Adipocyte (in vitro differentiated cells): ENCODE measurements around the gene SUPT5H.

Source experiments
- DNase-seq: peaks from one replicate; pipeline ENCODE4 v3.0.0-alpha.2; 2015; ENCODE audit warnings: low read depth
- H3K27me3 ChIP-seq: replicated peaks from 2 replicates; pipeline ENCODE4 v1.7.0; 2013; ENCODE audit warnings: mild to moderate bottlenecking, low read length, moderate library complexity; ENCODE audit not compliant: control insufficient read depth, insufficient read depth
- H3K36me3 ChIP-seq: 2 replicates; pipeline ENCODE4 v1.7.0; 2013; ENCODE audit warnings: low read length, mild to moderate bottlenecking, moderate library complexity; ENCODE audit not compliant: control insufficient read depth, insufficient read depth, severe bottlenecking
- H3K4me1 ChIP-seq: 2 replicates; pipeline ENCODE4 v1.7.0; 2013; ENCODE audit warnings: mild to moderate bottlenecking, low read length, moderate library complexity; ENCODE audit not compliant: control insufficient read depth, insufficient read depth
- H3K4me3 ChIP-seq: 2 replicates; pipeline ENCODE4 v1.7.0; 2013; ENCODE audit warnings: mild to moderate bottlenecking, low read length, moderate library complexity
- H3K9ac ChIP-seq: 2 replicates; pipeline ENCODE4 v1.7.0; 2013; ENCODE audit warnings: mild to moderate bottlenecking, low read length, moderate library complexity
- H3K9me3 ChIP-seq: 2 replicates; pipeline ENCODE4 v1.7.0; 2013; ENCODE audit warnings: mild to moderate bottlenecking, low read length, moderate library complexity; ENCODE audit not compliant: control insufficient read depth

The SUPT5H gene

DNA sequence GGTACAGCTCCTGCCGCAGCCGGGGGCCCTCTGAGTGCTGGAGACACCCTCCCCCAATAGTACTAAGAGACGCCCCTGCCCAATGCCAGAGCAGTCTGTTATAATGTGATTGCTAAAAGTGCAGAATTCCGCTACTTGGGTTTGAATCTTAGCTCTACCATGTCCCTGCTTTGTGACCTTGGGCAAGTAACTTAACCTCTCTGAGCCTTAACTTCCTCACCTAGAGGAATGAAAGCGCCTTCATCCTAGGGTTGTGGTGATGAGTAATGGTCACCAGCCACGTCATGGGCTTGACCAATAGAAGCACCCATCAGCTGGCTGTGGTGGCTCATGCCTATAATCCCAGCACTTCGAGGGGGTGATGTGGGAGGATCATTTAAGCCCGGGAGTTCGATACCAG is 26.4 kb upstream of the SUPT5H start:
- H3K27me3 ChIP-seq = no peaks in the 10 kb centered on the region
- no peak overlapping the region for H3K4me3 ChIP-seq
- no peak for DNase-seq
- no peaks in the 10 kb centered on the region for H3K9me3 ChIP-seq
- H3K9ac ChIP-seq = no peak overlapping the region
- H3K4me1 ChIP-seq = peaks cover 20% of the 10 kb centered on the region
- peaks cover 31% of the 10 kb centered on the region for H3K36me3 ChIP-seq

DNA sequence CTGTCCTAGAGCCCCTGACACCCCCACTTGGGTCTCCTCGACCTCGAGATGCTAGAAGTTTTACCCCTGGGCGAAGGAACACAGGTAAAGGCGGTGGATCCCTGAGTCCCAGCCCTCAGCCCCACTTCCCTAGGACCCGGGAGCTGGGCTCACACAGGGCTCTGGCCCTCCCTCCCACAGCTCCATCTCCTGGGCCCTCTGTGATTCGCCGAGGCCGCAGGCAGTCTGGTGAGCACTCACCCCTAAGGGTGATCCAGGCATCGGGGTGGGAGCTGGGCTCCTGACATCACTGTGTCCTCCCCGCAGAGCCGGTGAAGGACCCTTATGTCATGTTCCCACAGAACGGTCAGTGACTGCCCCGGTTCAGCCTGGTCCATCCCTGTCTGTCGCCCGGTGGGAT is 24.6 kb upstream of the SUPT5H start:
- H3K36me3 ChIP-seq = peaks cover 39% of the 10 kb centered on the region
- no peaks in the 10 kb centered on the region for H3K27me3 ChIP-seq
- H3K4me1 ChIP-seq = peaks cover 3% of the 10 kb centered on the region
- no peak for DNase-seq
- no peak overlapping the region for H3K4me3 ChIP-seq
- no peak overlapping the region for H3K9ac ChIP-seq
- H3K9me3 ChIP-seq = no peaks in the 10 kb centered on the region

DNA sequence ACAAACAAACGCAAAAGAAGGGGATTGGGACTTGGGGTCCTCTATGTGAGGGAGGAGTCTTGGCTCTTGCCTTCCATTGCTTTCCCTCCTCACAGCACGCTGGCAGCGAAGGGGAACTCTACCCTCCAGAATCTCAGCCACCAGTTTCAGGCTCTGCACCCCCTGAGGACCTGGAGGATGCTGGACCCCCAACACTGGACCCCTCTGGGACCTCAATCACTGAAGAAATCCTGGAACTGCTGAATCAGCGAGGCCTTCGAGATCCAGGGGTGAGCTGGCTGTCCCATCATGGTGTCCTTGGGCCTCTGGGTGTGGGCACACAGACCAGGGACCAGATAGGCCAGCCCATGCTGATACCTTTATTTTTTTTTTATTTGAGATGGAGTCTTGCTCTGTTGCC is 23.4 kb upstream of the SUPT5H start:
- Histone ChIP-seq H3K36me3 (peaks cover 39% of the 10 kb centered on the region), H3K4me3 (no peak overlapping the region)
- DNase-seq = no peak

DNA sequence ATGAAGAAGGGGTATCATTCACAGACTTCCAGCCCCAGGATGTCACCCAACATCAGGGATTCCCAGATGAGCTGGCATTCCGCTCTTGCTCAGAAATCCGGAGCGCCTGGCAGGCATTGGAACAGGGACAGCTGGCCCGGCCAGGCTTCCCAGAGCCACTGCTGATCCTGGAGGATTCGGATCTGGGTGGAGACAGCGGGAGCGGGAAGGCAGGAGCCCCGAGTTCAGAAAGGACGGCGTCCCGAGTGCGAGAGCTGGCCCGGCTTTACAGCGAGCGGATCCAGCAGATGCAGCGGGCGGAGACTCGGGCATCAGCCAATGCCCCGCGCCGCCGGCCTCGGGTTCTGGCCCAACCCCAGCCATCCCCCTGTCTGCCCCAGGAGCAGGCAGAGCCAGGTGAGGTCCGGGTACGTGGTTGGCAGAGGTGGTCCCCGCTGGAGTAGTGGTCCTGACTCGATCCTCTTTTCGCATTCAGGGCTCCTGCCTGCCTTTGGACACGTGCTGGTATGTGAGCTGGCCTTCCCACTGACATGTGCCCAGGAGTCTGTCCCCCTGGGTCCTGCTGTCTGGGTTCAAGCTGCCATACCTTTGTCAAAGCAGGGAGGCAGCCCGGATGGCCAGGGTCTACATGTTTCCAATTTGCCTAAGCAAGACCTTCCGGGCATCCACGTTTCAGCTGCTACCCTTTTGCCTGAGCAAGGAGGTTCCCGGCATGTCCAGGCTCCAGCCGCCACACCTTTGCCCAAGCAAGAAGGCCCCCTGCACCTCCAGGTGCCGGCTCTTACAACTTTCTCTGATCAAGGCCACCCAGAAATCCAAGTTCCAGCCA is 21.9 kb upstream of the SUPT5H start:
- Histone ChIP-seq H3K27me3 (no peaks in the 10 kb centered on the region), H3K36me3 (peaks cover 38% of the 10 kb centered on the region), H3K9me3 (no peaks in the 10 kb centered on the region), H3K4me1 (peaks cover 7% of the 10 kb centered on the region), H3K9ac (no peak overlapping the region), H3K4me3 (no peak overlapping the region)
- DNase-seq = no peak

More for the DNA sequence above, 23.4 kb upstream of the SUPT5H start:
- no peaks in the 10 kb centered on the region for H3K4me1 ChIP-seq
- no peak overlapping the region for H3K9ac ChIP-seq
- H3K9me3 ChIP-seq = no peaks in the 10 kb centered on the region
- no peaks in the 10 kb centered on the region for H3K27me3 ChIP-seq

DNA sequence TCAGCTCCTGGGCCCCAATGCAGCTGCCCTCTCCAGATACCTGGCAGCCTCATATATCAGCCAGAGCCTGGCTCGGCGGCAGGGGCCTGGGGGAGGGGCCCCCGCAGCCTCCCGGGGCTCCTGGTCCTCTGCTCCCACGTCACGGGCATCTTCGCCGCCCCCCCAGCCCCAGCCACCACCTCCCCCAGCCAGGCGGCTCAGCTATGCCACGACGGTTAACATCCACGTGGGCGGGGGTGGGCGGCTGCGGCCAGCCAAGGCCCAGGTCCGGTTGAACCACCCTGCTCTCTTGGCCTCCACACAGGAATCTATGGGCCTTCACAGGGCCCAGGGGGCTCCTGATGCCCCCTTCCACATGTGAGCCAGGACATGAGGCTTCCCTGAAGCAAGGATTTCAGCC is 20.4 kb upstream of the SUPT5H start:
- H3K4me3 ChIP-seq = no peak overlapping the region
- no peak for DNase-seq
- H3K36me3 ChIP-seq = peaks cover 30% of the 10 kb centered on the region
- peaks cover 14% of the 10 kb centered on the region for H3K4me1 ChIP-seq
- no peaks in the 10 kb centered on the region for H3K9me3 ChIP-seq
- H3K27me3 ChIP-seq = no peaks in the 10 kb centered on the region
- no peak overlapping the region for H3K9ac ChIP-seq

DNA sequence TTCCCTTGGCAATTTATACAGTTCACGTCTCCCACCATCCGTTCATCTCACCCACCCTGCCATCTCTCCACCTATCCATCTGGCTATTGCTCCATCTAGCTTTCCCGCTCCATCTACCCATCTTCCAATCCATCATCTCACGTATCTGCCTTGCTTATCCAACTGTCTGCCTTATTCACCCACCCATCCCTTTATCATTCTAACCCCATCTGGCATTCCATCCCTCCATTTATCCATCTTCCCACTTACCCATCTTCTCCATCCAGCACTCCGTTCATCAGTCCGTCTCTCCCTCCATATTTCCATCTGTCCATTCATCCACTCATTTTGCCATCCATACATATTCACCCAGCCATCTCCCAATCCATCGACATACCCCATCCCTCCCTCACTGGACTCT is 19.6 kb upstream of the SUPT5H start:
- H3K36me3 ChIP-seq = peaks cover 23% of the 10 kb centered on the region
- no peaks in the 10 kb centered on the region for H3K27me3 ChIP-seq
- DNase-seq = no peak
- peaks cover 14% of the 10 kb centered on the region for H3K4me1 ChIP-seq
- H3K9ac ChIP-seq = no peak overlapping the region
- no peaks in the 10 kb centered on the region for H3K9me3 ChIP-seq
- H3K4me3 ChIP-seq = no peak overlapping the region

DNA sequence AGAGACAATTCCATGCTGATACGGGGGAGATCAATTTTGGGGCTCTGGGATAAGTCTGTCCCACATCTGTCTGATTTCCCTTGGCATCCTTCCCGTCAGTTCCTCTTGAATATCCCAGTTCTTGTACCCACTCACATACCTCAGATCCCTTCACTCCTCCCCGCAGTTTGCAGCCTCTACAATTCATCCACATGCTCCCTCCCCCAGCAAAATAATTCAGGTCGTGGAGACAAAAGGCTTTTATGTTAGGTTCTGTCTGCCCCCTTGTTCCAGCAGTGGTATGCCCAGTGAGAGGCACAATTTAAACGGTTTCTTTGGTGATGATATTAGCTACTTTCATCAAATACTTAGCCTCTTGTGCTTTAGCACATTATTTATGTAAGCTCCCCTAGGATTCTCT is 19.2 kb upstream of the SUPT5H start:
- Histone ChIP-seq H3K9ac (no peak overlapping the region), H3K4me1 (peaks cover 14% of the 10 kb centered on the region), H3K4me3 (no peak overlapping the region), H3K36me3 (peaks cover 23% of the 10 kb centered on the region), H3K27me3 (no peaks in the 10 kb centered on the region), H3K9me3 (no peaks in the 10 kb centered on the region)
- DNase-seq = no peak

DNA sequence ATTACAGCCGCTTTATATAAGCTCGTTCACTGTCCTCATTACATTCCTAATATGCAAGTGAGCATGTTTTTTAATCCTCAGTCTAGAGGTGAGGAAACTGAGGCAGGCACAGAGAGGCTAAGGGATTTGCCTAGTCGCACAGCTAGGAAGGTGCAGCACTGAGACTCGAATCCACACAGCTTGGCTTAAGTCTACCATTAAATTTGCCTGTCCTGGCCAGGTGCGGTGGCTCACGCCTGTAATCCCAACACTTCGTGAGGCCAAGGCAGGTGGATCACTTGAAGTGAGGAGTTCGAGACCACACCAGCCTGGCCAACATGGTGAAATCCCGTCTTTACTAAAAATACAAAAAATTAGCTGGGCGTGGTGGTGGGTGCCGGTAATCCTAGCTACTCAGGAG is 17.7 kb upstream of the SUPT5H start:
- Histone ChIP-seq H3K9me3 (no peaks in the 10 kb centered on the region), H3K4me3 (no peak overlapping the region), H3K9ac (no peak overlapping the region), H3K36me3 (peaks cover 27% of the 10 kb centered on the region), H3K27me3 (no peaks in the 10 kb centered on the region), H3K4me1 (peaks cover 14% of the 10 kb centered on the region)
- DNase-seq = no peak

DNA sequence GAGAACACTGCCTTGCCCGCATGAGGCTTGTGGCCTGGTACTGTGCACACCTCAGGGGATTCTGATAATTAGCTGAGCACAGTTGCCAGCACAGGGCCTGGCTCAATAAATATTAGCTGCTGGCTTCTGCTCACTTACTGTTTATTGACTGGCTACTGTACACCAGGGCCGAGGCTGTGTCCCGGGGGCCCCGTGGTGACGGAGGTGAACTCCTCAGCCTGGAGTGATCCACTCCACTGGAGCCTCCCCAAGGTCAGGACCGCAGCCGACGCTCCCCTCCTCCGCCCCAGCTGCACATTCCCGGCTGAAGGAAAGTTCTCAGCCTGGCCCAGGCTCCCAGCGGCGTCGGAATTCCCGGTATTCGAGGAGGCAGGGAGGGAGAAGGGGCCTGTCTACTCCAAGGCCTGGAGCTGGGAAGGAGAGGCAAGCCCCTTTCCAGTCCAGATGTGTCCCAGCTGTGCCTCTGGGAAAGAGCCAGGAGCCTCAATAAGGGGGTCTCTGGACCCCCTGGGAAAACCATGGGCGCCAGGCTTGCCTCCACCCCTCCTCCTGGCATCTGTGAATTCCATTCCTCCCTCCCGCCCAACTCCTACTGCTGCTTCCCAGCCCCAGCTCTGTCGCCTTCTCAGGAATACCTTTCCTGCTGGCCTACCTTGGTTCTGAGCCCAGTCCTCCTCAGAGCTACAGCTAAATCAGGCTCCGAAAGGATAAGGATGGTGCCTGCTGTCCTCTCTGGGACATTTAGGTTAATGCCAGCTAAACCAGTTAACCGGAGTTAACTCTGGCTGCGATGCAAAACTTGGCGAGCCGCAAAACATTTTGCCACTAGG is 16.9 kb upstream of the SUPT5H start:
- Histone ChIP-seq H3K9ac (peak overlapping the region; percentile 66), H3K4me1 (peaks cover 14% of the 10 kb centered on the region), H3K27me3 (no peaks in the 10 kb centered on the region), H3K9me3 (no peaks in the 10 kb centered on the region), H3K4me3 (peak overlapping the region; percentile 42), H3K36me3 (peaks cover 31% of the 10 kb centered on the region)
- peak; percentile 90 for DNase-seq

DNA sequence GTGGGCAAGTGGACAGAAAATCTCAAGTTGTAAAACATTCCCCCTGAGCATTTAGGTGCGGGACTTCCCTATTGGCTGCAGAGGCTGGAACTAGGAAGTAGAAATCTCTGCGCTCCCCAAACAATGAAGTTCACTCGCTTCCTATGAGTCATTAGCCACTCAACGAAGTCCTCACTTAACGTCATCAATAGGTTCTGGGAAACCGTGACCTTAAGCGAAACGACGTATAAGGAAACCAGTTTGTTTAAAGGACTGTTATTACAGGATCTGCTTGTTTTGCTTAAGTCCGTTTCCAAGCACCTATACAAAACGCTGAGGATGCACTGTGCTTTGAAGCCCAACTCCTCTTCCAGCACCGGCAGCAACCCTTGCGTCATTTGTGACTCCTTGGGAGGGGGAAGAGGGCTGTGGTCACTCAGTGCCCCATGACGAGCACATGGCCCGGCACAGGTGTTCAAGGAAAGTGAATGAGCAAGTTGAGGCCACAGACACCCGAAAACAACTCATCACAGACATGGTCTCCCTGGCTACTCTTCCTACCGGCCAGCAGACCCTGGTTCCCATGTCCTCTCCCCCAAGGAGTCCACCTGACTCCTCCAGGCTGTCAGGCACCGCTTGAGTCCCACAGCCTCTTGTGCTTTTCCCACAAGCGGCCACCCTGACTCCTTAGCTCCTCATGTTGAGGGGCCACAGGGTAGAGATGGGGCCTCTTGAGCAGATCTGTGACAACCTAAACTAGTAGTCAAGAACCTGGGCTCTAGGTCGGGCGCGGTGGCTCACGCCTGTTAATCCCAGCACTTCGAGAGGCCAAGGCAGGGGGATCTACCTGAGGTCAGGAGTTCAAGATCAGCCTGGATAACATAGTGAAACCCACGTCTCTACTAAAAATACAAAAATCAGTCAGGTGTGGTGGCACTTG is 14.4 kb upstream of the SUPT5H start:
- Histone ChIP-seq H3K9ac (no peak overlapping the region), H3K27me3 (no peaks in the 10 kb centered on the region), H3K9me3 (no peaks in the 10 kb centered on the region), H3K4me1 (peaks cover 26% of the 10 kb centered on the region), H3K4me3 (no peak overlapping the region), H3K36me3 (peaks cover 31% of the 10 kb centered on the region)
- no peak for DNase-seq

DNA sequence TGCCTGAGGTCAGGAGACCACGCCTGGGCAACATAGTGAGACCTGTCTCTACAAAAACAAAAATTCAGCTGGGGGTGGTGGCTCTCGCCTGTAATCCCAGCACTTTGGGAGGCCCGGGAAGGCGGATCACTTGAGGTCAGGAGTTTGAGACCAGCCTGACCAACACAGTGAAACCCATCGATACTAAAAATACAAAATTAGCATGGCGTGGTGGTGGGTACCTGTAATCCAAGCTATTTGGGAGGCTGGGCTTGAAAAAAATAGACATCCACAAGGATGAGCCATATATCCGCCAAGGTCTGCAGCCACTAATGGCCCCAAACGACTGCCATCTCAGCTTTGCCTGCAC is 12.7 kb upstream of the SUPT5H start:
- H3K27me3 ChIP-seq = no peaks in the 10 kb centered on the region
- no peak overlapping the region for H3K9ac ChIP-seq
- peaks cover 31% of the 10 kb centered on the region for H3K36me3 ChIP-seq
- DNase-seq = no peak
- peaks cover 33% of the 10 kb centered on the region for H3K4me1 ChIP-seq
- no peaks in the 10 kb centered on the region for H3K9me3 ChIP-seq
- no peak overlapping the region for H3K4me3 ChIP-seq
